K562 (cell line): Measurements from ENCODE around the gene AFF2. TPM values are rescaled to one million over a fixed set of nuclear protein-coding genes. Genes with fewer than 3 reads are reported as not detected.

Source experiments
- ATAC-seq: fragments of 200-7000 bp; cut with Tn5 transposase; 3 replicates; pipeline ENCODE4 v1.9.1; 2020; ENCODE audit warnings: moderate library complexity
- BruUV-seq: library from RNA; stranded (reverse); fragments of 400-500 nt; replicated peaks from 2 replicates; lab custom pipeline; 2021; lab: Mats Ljungman, UMichigan
- CTCF ChIA-PET: fragments of 300-600 bp; formaldehyde crosslinking; extraction: SDS; loops from one replicate; lab custom pipeline; 2021; ENCODE audit warnings: low intra/inter-chr PET ratio; lab: Yijun Ruan, JAX
- POLR2A ChIA-PET: fragments of 300-600, 350-650 bp; sonication (Branson Sonifier 250); formaldehyde crosslinking; extraction: SDS; loops from one replicate; lab custom pipeline; 2021; ENCODE audit warnings: antibody characterized with exemption, inconsistent platforms; lab: Yijun Ruan, JAX
- DNase-seq, 4 experiments: peaks; one replicate each; pipeline versions ENCODE4 v3.0.0 to v3.0.0-alpha.2; 2011 to 2018; ENCODE audit warnings: low spot score in 3 of 4, mixed read lengths in 3 of 4; ENCODE audit errors: extremely low read depth in 1 of 4
- FAIRE-seq: peaks from 2 replicates; lab custom pipeline; 2011; peaks lifted over from hg19 to GRCh38; lab: Jason Lieb, UNC
- H2AFZ ChIP-seq: 2 replicates; pipeline ENCODE4 v1.6.0; 2011; ENCODE audit warnings: low read depth, low read length, control low read depth, inconsistent platforms
- H3K27ac ChIP-seq: fragments of 200-600 bp; 3 replicates; pipeline ENCODE4 v1.8.0; 2011; ENCODE audit warnings: low read depth, mild to moderate bottlenecking, control low read depth, inconsistent platforms, low read length, moderate library complexity, mixed read lengths; ENCODE audit errors: extremely low read depth
- H3K27me3 ChIP-seq, 2 experiments: fragments of 300-600 bp in 1 of 2; 2 replicates in 1 of 2; 3 replicates in 1 of 2; pipeline versions ENCODE4 v1.6.0 to v1.8.0; 2011; ENCODE audit warnings: inconsistent platforms in 2 of 2, low read length in 2 of 2, mild to moderate bottlenecking in 1 of 2, mixed read lengths in 1 of 2, moderate library complexity in 1 of 2; ENCODE audit not compliant: control insufficient read depth in 2 of 2, insufficient read depth in 2 of 2
- H3K36me3 ChIP-seq: fragments of 300-600 bp; 3 replicates; pipeline ENCODE4 v1.8.0; 2011; ENCODE audit warnings: mild to moderate bottlenecking, low read length, inconsistent platforms; ENCODE audit not compliant: control insufficient read depth, insufficient read depth
- H3K4me1 ChIP-seq, 2 experiments: fragments of 200-600 bp in 1 of 2; replicated peaks in 1 of 2; 2 replicates in 1 of 2; 3 replicates in 1 of 2; pipeline versions ENCODE4 v1.5.1 to v1.8.0; 2011; ENCODE audit warnings: inconsistent platforms in 2 of 2, low read length in 2 of 2, mild to moderate bottlenecking in 1 of 2, mixed read lengths in 1 of 2, moderate library complexity in 1 of 2; ENCODE audit not compliant: control insufficient read depth in 2 of 2, insufficient read depth in 2 of 2
- H3K4me2 ChIP-seq: 2 replicates; pipeline ENCODE4 v1.6.1; 2011; ENCODE audit warnings: low read length, control low read depth, inconsistent platforms, mixed read lengths; ENCODE audit not compliant: insufficient read depth
- H3K4me3 ChIP-seq: fragments of 200-600 bp; sonication (generic), shearing (Covaris generic); 2 replicates; pipeline ENCODE4 v1.5.1; 2016; ENCODE audit warnings: control low read depth, inconsistent platforms
- H3K79me2 ChIP-seq: fragments of 200-600 bp; 3 replicates; pipeline ENCODE4 v1.8.0; 2011; ENCODE audit warnings: low read length, inconsistent platforms; ENCODE audit not compliant: control insufficient read depth, insufficient read depth
- H3K9ac ChIP-seq, 2 experiments: 2 replicates each; pipeline versions ENCODE4 v1.6.0 to v1.6.1; 2011; ENCODE audit warnings: low read depth in 2 of 2, low read length in 2 of 2, control low read depth in 1 of 2, inconsistent platforms in 1 of 2, mild to moderate bottlenecking in 1 of 2, mixed read lengths in 1 of 2; ENCODE audit not compliant: insufficient read depth in 1 of 2
- H3K9me1 ChIP-seq: one replicate; pipeline ENCODE4 v1.6.0; 2011; ENCODE audit warnings: inconsistent platforms, mild to moderate bottlenecking, low read length, moderate library complexity; ENCODE audit not compliant: control insufficient read depth, insufficient read depth
- H3K9me3 ChIP-seq: replicated peaks from 2 replicates; pipeline ENCODE4 v1.5.1; 2011; ENCODE audit warnings: low read depth, low read length, inconsistent platforms; ENCODE audit not compliant: control insufficient read depth, insufficient read depth
- H4K20me1 ChIP-seq: replicated peaks from 2 replicates; pipeline ENCODE4 v1.6.1; 2011; ENCODE audit warnings: low read length, inconsistent platforms, mixed read lengths; ENCODE audit not compliant: control insufficient read depth, insufficient read depth
- CGGBP1 ChIP-seq: fragments of 250-450 bp; sonication (Bioruptor Pico); IDR thresholded peaks from 2 replicates; pipeline ENCODE4 v1.9.0; 2021; ENCODE audit warnings: mild to moderate bottlenecking
- E4F1 ChIP-seq: fragments of 250-450 bp; sonication (Bioruptor Pico); IDR thresholded peaks from 2 replicates; pipeline ENCODE4 v1.5.0; 2021; ENCODE audit warnings: mild to moderate bottlenecking, borderline replicate concordance
- ESRRB ChIP-seq: fragments of 250-450 bp; sonication (Bioruptor Pico); IDR thresholded peaks from 2 replicates; pipeline ENCODE4 v1.5.0; 2020; ENCODE audit warnings: mild to moderate bottlenecking, moderate library complexity, borderline replicate concordance
- MEIS2 ChIP-seq: fragments of 450-650 bp; IDR thresholded peaks from 2 replicates; pipeline ENCODE4 v1.6.1; 2014; ENCODE audit warnings: mild to moderate bottlenecking; ENCODE audit not compliant: partially characterized antibody
- PHB ChIP-seq: fragments of 250-450 bp; sonication (Bioruptor Pico); IDR thresholded peaks from 2 replicates; pipeline ENCODE4 v1.5.0; 2021
- POLR3G ChIP-seq: IDR thresholded peaks from 2 replicates; pipeline ENCODE4 v1.6.1; 2011; ENCODE audit not compliant: insufficient read length, insufficient replicate concordance; ENCODE audit errors: extremely low read depth
- RB1 ChIP-seq: fragments of 450-650 bp; IDR thresholded peaks from 2 replicates; pipeline ENCODE4 v1.6.1; 2017; ENCODE audit warnings: low read depth, mild to moderate bottlenecking
- SRSF9 ChIP-seq: fragments of 200-400 bp; formaldehyde crosslinking; IDR thresholded peaks from 2 replicates; pipeline ENCODE4 v1.6.1; 2017; ENCODE audit warnings: low read depth, low read length, borderline replicate concordance
- TFAP4 ChIP-seq: sonication (generic); formaldehyde crosslinking; IDR thresholded peaks from 2 replicates; pipeline ENCODE4 v1.8.0; 2022; ENCODE audit warnings: missing genetic modification reagents, mild to moderate bottlenecking, moderate library complexity, borderline replicate concordance
- ZNF134 ChIP-seq: fragments of 250-450 bp; sonication (Bioruptor Pico); conservative IDR thresholded peaks from 2 replicates; pipeline ENCODE4 v1.4.0; 2020
- ZNF253 ChIP-seq: fragments of 250-450 bp; sonication (Bioruptor Pico); conservative IDR thresholded peaks from 2 replicates; pipeline ENCODE4 v1.6.1; 2021; ENCODE audit warnings: mild to moderate bottlenecking
- ZNF507 ChIP-seq: conservative IDR thresholded peaks from 2 replicates; pipeline ENCODE4 v1.6.1; 2017; ENCODE audit warnings: missing genetic modification characterization, missing compliant biosample characterization
- WGBS: fragments of 100-300 bp; shearing (Covaris generic); methylation state at CpG from one replicate; pipeline ENCODE4 v1.1.6; 2016; ENCODE audit warnings: low coverage, mixed read lengths; ENCODE audit not compliant: insufficient coverage; ENCODE audit errors: missing lambda C conversion rate; 5-methylcytosine and 5-hydroxymethylcytosine counted together
- in situ Hi-C: fragments of 300-500 bp; cut with MboI; formaldehyde crosslinking; loops from 4 replicates; pipeline ENCODE4 v1.15.0; 2018; ENCODE audit warnings: inconsistent platforms, mixed read lengths
- intact Hi-C: fragments of 100-400 bp; cut with micrococcal nuclease; formaldehyde crosslinking; loops from 2 replicates; pipeline ENCODE4 v1.14.2; 2022
- polyA plus RNA-seq, 8 experiments: library from polyadenylated mRNA; depleted of rRNA in 4 of 8; stranded (reverse) in 5 of 8; unstranded in 3 of 8; fragments of >200 nt; fragmentation: Nextera tagmentation in 2 of 8; fragmentation: Illumina TruSeq in 1 of 8; extraction: Ambion mirVana in 2 of 8; extraction: Trizol in 1 of 8; gene quantifications; 2 replicates each; pipeline versions ENCODE4 v1.2.1 to v1.2.3, GENCODE V29; 2011 to 2014; ENCODE audit warnings: inconsistent platforms in 1 of 8, missing spikeins in 1 of 8
- total RNA-seq, 7 experiments: library from RNA; depleted of rRNA in 6 of 7; stranded (reverse); fragments of >200 nt in 6 of 7; fragmentation: Illumina TruSeq in 2 of 7; extraction: Trizol in 2 of 7; gene quantifications; 2 replicates each; pipeline versions ENCODE4 v1.2.1 to v1.2.3, GENCODE V29; 2011 to 2021; ENCODE audit warnings: low replicate concordance in 1 of 7

AFF2 gene
- total and polyA plus RNA-seq, 9 of the 15 experiments (the other 6 are each of a cell fraction or from before 2014, with no cell fraction given): 0.01 to 0.20 (median 0.07) TPM

- TF ChIP-seq SRSF9: no peak
- no peak for TF ChIP-seq POLR3G
- no peak for TF ChIP-seq ZNF134 (CRISPR knock-in tag)
- TF ChIP-seq ZNF253: no peak
- no peak for TF ChIP-seq RB1
- TF ChIP-seq MEIS2: no peak
- no peak for TF ChIP-seq PHB (CRISPR knock-in tag)
Measured at GRCh38 chrX:148522006-148522405, 21.6 kb downstream of the AFF2 start (continued).

GRCh38 chrX:148523303-148524080 lies 23.1 kb downstream of the AFF2 start:
- Histone ChIP-seq H3K36me3 (no peaks in the 10 kb centered on the region), H3K79me2 (no peaks in the 10 kb centered on the region), H3K4me3 (no peak overlapping the region), H3K4me1 (no peaks in the 10 kb centered on the region), H3K27ac (no peak overlapping the region), H3K9ac (no peak overlapping the region), H3K4me2 (no peak overlapping the region), H2AFZ (no peak overlapping the region), H3K9me3 (no peaks in the 10 kb centered on the region), H4K20me1 (no peaks in the 10 kb centered on the region), H3K9me1 (no peaks in the 10 kb centered on the region), H3K27me3 (no peaks in the 10 kb centered on the region)
- ATAC-seq: no peak
- WGBS: 0% methylated on average over 4 of the region's 6 CpGs
- BruUV-seq: no TSS peak
- FAIRE-seq: no peak
- ChIA-PET POLR2A (no interaction called here), CTCF (interaction anchor here (0.7 kb wide), 1 partner anchor 16 kb away, joined by 3 read pairs; no protein-coding TSS in a partner anchor)
- in situ Hi-C loops: no loop called here
- DNase-seq: no peak
- intact Hi-C loops: no loop called here
- TF ChIP-seq ZNF507 (tag) (no peak), TFAP4 (no peak), ESRRB (CRISPR knock-in tag) (no peak), CGGBP1 (CRISPR knock-in tag) (no peak), E4F1 (CRISPR knock-in tag) (no peak)
